GM12865 (cell line): Measurements from ENCODE around the gene NGB.

Source experiments
- DNase-seq: peaks from one replicate; pipeline ENCODE4 v3.0.0; 2010; ENCODE audit warnings: low read depth
- H3K4me3 ChIP-seq: 2 replicates; pipeline ENCODE4 v1.5.1; 2011; ENCODE audit warnings: mild to moderate bottlenecking, low read depth, low read length, control low read depth
- TF ChIP-seq, protein P1 (sequence below): IDR thresholded peaks from 2 replicates; pipeline ENCODE4 v1.5.1; 2011; ENCODE audit warnings: low read length, control low read depth, low read depth, inconsistent platforms; ENCODE audit not compliant: insufficient read depth; ENCODE audit errors: missing control alignments

The NGB gene

DNA sequence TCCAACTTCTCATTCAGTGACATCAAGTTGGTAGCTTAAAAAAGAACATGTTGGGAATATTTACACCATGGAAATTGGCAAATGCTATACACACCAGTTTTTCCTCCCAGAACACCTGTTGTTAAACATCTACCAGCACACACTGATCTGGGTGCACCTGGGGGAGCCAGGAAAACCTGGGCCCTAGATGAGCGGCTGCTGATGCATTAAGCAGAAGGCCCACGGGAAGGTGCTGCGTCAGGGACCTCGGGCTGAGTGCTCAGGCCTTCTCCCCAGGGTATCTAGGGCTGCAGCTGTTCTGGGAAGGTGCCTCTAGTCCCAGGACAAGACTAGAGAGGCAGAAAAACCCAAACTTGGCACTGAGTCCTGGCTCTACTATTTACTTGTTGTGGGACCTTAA is 2.8 kb upstream of the NGB start:
- TF ChIP-seq, protein P1, sequence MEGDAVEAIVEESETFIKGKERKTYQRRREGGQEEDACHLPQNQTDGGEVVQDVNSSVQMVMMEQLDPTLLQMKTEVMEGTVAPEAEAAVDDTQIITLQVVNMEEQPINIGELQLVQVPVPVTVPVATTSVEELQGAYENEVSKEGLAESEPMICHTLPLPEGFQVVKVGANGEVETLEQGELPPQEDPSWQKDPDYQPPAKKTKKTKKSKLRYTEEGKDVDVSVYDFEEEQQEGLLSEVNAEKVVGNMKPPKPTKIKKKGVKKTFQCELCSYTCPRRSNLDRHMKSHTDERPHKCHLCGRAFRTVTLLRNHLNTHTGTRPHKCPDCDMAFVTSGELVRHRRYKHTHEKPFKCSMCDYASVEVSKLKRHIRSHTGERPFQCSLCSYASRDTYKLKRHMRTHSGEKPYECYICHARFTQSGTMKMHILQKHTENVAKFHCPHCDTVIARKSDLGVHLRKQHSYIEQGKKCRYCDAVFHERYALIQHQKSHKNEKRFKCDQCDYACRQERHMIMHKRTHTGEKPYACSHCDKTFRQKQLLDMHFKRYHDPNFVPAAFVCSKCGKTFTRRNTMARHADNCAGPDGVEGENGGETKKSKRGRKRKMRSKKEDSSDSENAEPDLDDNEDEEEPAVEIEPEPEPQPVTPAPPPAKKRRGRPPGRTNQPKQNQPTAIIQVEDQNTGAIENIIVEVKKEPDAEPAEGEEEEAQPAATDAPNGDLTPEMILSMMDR: no peak
- no peak overlapping the region for H3K4me3 ChIP-seq
- DNase-seq: no peak

DNA sequence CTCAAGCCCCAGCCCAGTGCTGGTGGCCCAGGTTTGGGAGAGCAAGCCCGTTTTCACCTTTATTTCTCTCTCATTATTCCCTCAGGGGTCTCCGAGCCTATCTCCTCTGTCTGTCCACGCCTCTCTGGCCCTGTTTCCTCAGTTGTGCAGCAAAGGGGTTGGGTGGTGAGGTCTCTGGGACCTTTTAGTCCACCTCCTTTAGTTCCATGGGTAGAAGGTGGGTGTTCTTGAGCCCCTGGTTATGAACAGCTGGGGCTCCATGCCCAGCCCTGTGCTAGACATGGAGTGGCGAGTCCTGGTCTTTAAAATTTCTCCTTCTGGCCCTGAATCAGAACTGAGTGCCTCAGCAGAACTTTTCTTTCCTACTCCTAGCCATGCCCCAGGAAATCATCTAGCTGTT is 1.3 kb upstream of the NGB start:
- H3K4me3 ChIP-seq: no peak overlapping the region
- TF ChIP-seq, protein P1: no peak
- DNase-seq: no peak

DNA sequence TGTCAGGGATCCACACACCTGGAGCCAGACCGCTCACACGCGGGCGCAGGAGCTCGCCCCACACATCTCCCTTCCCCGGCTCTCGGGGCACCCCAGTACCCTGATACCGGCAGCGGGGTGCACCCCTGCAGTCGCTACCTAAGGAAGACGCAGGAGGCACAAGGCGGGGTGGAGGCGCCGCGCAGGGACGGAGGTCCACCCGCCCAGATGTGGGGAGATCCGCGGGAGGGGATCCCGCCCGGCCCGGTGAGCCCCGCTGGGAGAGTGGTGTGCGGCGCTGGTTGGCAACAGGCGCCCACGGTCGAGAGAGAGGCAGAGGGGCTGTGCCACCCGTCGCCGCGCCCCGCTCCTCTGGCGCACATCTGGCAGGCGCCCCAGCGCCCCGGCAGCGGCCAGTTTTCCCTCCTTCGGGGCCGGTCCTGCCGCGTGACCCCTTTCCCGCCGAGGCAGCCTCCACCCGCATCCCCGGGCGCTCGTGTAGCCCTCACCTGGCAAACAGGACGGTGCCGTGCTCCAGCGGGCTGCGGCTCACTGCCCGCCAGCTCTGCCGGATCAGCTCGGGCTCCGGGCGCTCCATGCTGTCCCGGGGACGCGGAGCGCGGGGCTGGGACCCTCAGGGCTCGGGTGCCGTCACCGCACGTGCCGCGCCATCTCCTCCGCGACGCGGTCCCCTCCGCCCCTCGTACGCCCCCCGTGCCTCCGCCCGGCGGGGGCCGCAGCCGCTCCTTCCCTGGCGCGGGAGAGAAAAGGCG is 469 bp downstream of the NGB start:
- no peak for DNase-seq
- no peak overlapping the region for H3K4me3 ChIP-seq
- TF ChIP-seq, protein P1: no peak

DNA sequence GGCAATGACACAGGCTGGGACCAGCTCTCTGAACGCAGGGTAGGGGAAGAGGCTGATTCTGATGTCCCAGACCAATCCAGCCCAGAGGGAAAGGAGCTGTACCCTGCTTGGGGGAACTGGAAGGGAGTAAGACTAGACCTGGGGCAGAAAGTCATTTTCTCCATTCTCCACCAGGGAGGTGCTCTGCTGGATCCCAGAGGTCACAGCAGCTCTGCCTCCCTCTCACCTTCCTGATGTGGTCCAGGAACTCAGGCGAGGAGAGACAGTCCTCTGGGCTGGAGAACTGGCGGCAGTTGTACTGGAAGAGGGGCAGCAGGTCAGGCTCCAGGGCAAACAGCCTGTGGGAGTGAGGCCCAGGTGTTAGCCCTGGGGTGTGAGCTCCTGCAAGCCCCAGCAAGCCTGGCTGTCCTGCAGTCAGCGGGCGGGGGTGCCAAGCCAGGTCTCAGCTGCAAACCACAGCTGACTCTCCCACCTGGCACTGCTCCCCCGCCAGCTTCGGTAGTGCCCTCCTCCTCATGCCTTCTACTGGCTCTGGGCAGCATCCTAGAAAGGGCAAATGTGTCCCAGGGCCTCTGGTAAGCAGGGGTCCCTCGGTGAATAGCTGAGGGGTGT is 1.9 kb downstream of the NGB start:
- TF ChIP-seq, protein P1: no peak
- DNase-seq: no peak
- no peak overlapping the region for H3K4me3 ChIP-seq

DNA sequence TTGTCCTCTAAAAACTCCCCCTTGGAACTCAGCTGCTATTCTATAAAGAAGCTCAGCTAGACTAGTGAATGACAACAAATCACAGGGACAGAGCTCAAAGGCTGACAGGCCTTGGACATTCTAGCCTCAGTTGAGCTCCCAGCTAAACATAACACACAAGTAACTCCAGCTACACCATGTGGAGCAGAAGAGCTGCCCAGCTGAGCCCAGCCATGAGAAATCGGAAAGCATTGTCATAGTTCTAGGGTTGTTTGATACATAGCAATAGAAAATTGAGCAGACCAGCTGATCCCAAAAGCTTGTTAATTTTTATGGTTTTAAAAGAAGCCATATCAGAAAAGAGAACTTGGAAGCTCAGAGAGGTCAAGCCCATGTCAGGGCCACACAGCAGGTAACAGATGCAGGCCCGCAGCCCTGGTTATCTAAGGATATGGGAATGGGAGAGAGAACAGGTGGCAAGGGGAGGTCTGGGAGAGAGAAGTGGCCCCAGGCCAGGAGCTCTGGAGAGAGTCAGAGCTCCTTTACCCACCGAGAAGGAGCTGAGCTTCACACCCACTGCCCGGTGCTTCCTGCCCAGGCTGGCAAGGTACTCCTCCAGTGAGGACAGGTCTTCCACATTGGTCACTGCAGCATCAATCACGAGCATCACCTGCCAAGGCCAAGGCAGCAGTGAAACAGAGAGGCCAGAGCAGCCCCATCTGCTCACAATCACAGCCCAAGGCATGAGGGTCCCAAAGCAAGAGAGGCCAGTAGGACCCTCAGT is 2.9 kb downstream of the NGB start:
- DNase-seq: no peak
- TF ChIP-seq, protein P1: no peak
- H3K4me3 ChIP-seq: no peak overlapping the region

DNA sequence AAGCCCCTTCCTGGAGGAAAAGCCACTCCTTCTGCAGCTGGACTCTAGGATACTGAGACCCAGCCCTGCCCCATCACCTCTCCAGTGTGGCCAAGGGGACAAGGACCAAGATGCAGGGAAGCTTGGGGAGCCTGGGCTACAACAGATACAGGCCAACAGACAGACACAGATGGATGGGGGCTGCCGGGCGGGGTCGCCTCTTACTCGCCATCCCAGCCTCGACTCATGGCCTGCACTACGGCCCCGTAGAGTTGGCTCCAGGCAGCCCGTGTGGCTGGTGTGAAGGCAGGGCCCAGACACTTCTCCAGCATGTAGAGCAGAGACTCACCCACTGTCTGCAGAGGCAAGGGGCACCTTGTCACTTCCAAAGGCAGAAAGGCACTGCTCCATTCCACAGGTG is 4.7 kb downstream of the NGB start:
- TF ChIP-seq, protein P1: no peak
- H3K4me3 ChIP-seq: no peak overlapping the region
- no peak for DNase-seq
